OCI-LY7 (cell line): ENCODE measurements around the gene GRM4.

ENCODE experiments used
- EZH2phosphoT487 ChIP-seq: fragments of 200-600 bp; sonication (generic); IDR thresholded peaks from 2 replicates; pipeline ENCODE4 v1.6.1; 2018; ENCODE audit warnings: low read depth, borderline replicate concordance, mild to moderate bottlenecking, mixed run types, antibody characterized with exemption, low read length, moderate library complexity, mixed read lengths
- TF ChIP-seq, protein P1 (sequence below): fragments of 200-600 bp; sonication (generic); conservative IDR thresholded peaks from 2 replicates; pipeline ENCODE4 v1.5.1; 2014; ENCODE audit warnings: mild to moderate bottlenecking, antibody characterized with exemption, low read length, moderate library complexity, mixed read lengths

DNA sequence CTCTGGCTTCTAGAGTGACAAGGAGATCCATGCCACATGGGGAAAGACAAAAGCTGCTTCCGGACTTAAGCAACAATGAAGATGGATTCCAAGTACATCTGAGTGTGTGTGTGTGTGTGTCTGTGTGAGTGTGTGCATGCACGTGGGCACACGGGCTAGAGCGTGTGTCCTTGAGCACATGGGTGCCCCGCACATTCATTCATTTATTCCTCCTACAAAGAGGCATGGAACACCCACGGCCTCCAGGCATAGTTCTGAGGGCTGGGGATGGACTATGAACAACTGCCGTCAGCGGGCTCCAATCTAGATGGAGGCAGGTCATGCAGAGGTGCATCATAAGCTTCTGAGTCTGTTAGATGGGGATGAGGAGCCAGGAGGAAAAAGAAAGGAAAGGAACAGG lies 49.1 kb downstream of the GRM4 start:
- TF ChIP-seq, protein P1, sequence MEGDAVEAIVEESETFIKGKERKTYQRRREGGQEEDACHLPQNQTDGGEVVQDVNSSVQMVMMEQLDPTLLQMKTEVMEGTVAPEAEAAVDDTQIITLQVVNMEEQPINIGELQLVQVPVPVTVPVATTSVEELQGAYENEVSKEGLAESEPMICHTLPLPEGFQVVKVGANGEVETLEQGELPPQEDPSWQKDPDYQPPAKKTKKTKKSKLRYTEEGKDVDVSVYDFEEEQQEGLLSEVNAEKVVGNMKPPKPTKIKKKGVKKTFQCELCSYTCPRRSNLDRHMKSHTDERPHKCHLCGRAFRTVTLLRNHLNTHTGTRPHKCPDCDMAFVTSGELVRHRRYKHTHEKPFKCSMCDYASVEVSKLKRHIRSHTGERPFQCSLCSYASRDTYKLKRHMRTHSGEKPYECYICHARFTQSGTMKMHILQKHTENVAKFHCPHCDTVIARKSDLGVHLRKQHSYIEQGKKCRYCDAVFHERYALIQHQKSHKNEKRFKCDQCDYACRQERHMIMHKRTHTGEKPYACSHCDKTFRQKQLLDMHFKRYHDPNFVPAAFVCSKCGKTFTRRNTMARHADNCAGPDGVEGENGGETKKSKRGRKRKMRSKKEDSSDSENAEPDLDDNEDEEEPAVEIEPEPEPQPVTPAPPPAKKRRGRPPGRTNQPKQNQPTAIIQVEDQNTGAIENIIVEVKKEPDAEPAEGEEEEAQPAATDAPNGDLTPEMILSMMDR: no peak
- TF ChIP-seq EZH2phosphoT487: no peak
